Renal pelvis (tissue), 4 donors: ENCODE measurements around the gene ZFYVE21. TPM values are rescaled to one million over a fixed set of nuclear protein-coding genes. Genes with fewer than 3 reads are reported as not detected.

ENCODE experiments used
- DNase-seq: peaks from one replicate; pipeline ENCODE4 v3.0.0-alpha.2; 2013
- polyA plus RNA-seq, 3 donors: library from polyadenylated mRNA; unstranded; fragments of 120-200 nt; gene quantifications; one replicate each; pipeline ENCODE4 v1.2.1, GENCODE V29; 2013; ENCODE audit not compliant: insufficient read length in 3 of 3

Gene ZFYVE21
- polyA plus RNA-seq, 3 donors: 56.2 to 61.2 (median 59.7) TPM

GRCh38 chr14:103735022-103735421 lies 19.4 kb downstream of the ZFYVE21 start:
- no peak for DNase-seq

GRCh38 chr14:103735439-103735814 lies 19.8 kb downstream of the ZFYVE21 start:
- no peak for DNase-seq

GRCh38 chr14:103735815-103736545 lies 20.4 kb downstream of the ZFYVE21 start:
- no peak for DNase-seq

- no peak for DNase-seq
Observed at GRCh38 chr14:103736546-103737431, 21.2 kb downstream of the ZFYVE21 start.

GRCh38 chr14:103737432-103738045 lies 21.9 kb downstream of the ZFYVE21 start:
- DNase-seq: no peak

GRCh38 chr14:103738166-103738565 lies 22.6 kb downstream of the ZFYVE21 start:
- no peak for DNase-seq

GRCh38 chr14:103738701-103739451 lies 23.3 kb downstream of the ZFYVE21 start:
- no peak for DNase-seq

- DNase-seq: no peak
Observed at GRCh38 chr14:103739466-103739792, 23.8 kb downstream of the ZFYVE21 start.

- no peak for DNase-seq
Observed at GRCh38 chr14:103739793-103740501, 24.3 kb downstream of the ZFYVE21 start.

GRCh38 chr14:103740991-103741689 lies 25.5 kb downstream of the ZFYVE21 start:
- no peak for DNase-seq

GRCh38 chr14:103741876-103742275 lies 26.3 kb downstream of the ZFYVE21 start:
- no peak for DNase-seq

GRCh38 chr14:103742499-103743255 lies 27.1 kb downstream of the ZFYVE21 start:
- no peak for DNase-seq

- DNase-seq: no peak
Observed at GRCh38 chr14:103743691-103744090, 28.1 kb downstream of the ZFYVE21 start.

GRCh38 chr14:103744621-103745395 lies 29.2 kb downstream of the ZFYVE21 start:
- DNase-seq: no peak

- DNase-seq: no peak
Observed at GRCh38 chr14:103745424-103745823, 29.8 kb downstream of the ZFYVE21 start.

GRCh38 chr14:103746701-103747100 lies 31.1 kb downstream of the ZFYVE21 start:
- no peak for DNase-seq

GRCh38 chr14:103748534-103748857 lies 32.9 kb downstream of the ZFYVE21 start:
- no peak for DNase-seq

GRCh38 chr14:103749452-103749851 lies 33.8 kb downstream of the ZFYVE21 start:
- no peak for DNase-seq

- no peak for DNase-seq
Observed at GRCh38 chr14:103749860-103750259, 34.2 kb downstream of the ZFYVE21 start.
